NCI-H187 (cell line): Measurements from ENCODE around the gene POLG.
A peak's percentile ranks its signal among the peaks of the same experiment; 100 is the strongest.

Source experiments
- DNase-seq, 2 experiments: peaks; one replicate each; lab custom pipeline; 2025; lab: John Stamatoyannopoulos, UW

Gene POLG

GRCh38 chr15:89356634-89357298 is 22.1 kb upstream of the POLG start:
- DNase-seq: no peak

GRCh38 chr15:89353991-89354390 is 19.4 kb upstream of the POLG start:
- DNase-seq: no peak

GRCh38 chr15:89352476-89352875 is 17.9 kb upstream of the POLG start:
- no peak for DNase-seq

GRCh38 chr15:89349206-89349558 is 14.6 kb upstream of the POLG start:
- DNase-seq: no peak

- no peak for DNase-seq
Measured at GRCh38 chr15:89346516-89347231, 12.1 kb upstream of the POLG start.

- DNase-seq: no peak
Measured at GRCh38 chr15:89345248-89345647, 10.6 kb upstream of the POLG start.

GRCh38 chr15:89342840-89343239 is 8.2 kb upstream of the POLG start:
- DNase-seq: no peak

- no peak for DNase-seq
Measured at GRCh38 chr15:89341316-89342005, 6.8 kb upstream of the POLG start.

GRCh38 chr15:89340573-89340972 is 5.9 kb upstream of the POLG start:
- no peak for DNase-seq

GRCh38 chr15:89338036-89338435 is 3.4 kb upstream of the POLG start:
- DNase-seq: no peak

GRCh38 chr15:89335298-89336041 is 846 bp upstream of the POLG start:
- peak in 1 of 2 experiments; percentile 27 for DNase-seq

GRCh38 chr15:89333959-89334509 is 590 bp downstream of the POLG start:
- DNase-seq: no peak

- DNase-seq: no peak
Measured at GRCh38 chr15:89333011-89333860, 1.4 kb downstream of the POLG start.

GRCh38 chr15:89332446-89332845 is 2.2 kb downstream of the POLG start:
- no peak for DNase-seq

GRCh38 chr15:89330881-89331595 is 3.6 kb downstream of the POLG start:
- no peak for DNase-seq

GRCh38 chr15:89330119-89330518 is 4.5 kb downstream of the POLG start:
- DNase-seq: no peak

- no peak for DNase-seq
Measured at GRCh38 chr15:89329329-89330084, 5.1 kb downstream of the POLG start.

GRCh38 chr15:89328398-89329254 is 6.0 kb downstream of the POLG start:
- no peak for DNase-seq

GRCh38 chr15:89327113-89327512 is 7.5 kb downstream of the POLG start:
- no peak for DNase-seq
